ENCODE data around the gene TICAM2. TPM values are rescaled to one million over a fixed set of nuclear protein-coding genes. Genes with fewer than 3 reads are reported as not detected.
"Not testable (repeated sequence)": the region's sequence is repeated elsewhere in the genome, so short reads cannot be mapped to it uniquely, and the experiment has no call there.

Gene TICAM2
- under 1 TPM in 2 of 4 donors, not detected in 2; 0.25 to 0.48 TPM for total RNA-seq

- peak; percentile 75 to 83 for DNase-seq (ENCODE audit: low spot score in 2 of 2)
- Histone ChIP-seq H3K4me1 (peaks cover 28% of the 10 kb centered on the region), H3K36me3 (no peaks in the 10 kb centered on the region), H3K27ac (peak within 1 kb of the TSS; percentile 92), H3K27me3 (no peaks in the 10 kb centered on the region), H3K4me3 (peak within 1 kb of the TSS; percentile 62), H3K9me3 (no peaks in the 10 kb centered on the region)
- 1% methylated on average over 19 of the region's 71 CpGs for WGBS
- no peak for TF ChIP-seq EP300 (IDR thresholded peaks at IDR 0.05)
- no peak for TF ChIP-seq POLR2A (IDR thresholded peaks at IDR 0.05)
- TF ChIP-seq CTCF (IDR thresholded peaks at IDR 0.05) = peak in 1 of 2 donors; percentile 11
- TF ChIP-seq POLR2AphosphoS5 (IDR thresholded peaks at IDR 0.05) = peak in 1 of 3 donors; percentile 16
Measured at GRCh38 chr5:115601701-115602590, at the start of gene TICAM2. Gene TICAM2, minus strand, starts transcription at chr5:115602479. Its CDS starts 21,223 bp downstream, at chr5:115581256.

GRCh38 chr5:115649541-115649940 lies 47.3 kb upstream of the TICAM2 start:
- H3K36me3 ChIP-seq = no peaks in the 10 kb centered on the region
- no peak for TF ChIP-seq CTCF (IDR thresholded peaks at IDR 0.05)
- no peak for TF ChIP-seq POLR2AphosphoS5 (IDR thresholded peaks at IDR 0.05)
- no peak for TF ChIP-seq POLR2A (IDR thresholded peaks at IDR 0.05)
- no peak for TF ChIP-seq EP300 (IDR thresholded peaks at IDR 0.05)
- 95% methylated on average over 1 of the region's 1 CpG for WGBS
- H3K9me3 ChIP-seq = no peaks in the 10 kb centered on the region
- no peaks in the 10 kb centered on the region for H3K27me3 ChIP-seq
- H3K4me3 ChIP-seq = no peak overlapping the region
- H3K4me1 ChIP-seq = no peaks in the 10 kb centered on the region
- H3K27ac ChIP-seq = no peak overlapping the region
- no peak for DNase-seq (ENCODE audit: low spot score in 2 of 2)

GRCh38 chr5:115648056-115648455 lies 45.8 kb upstream of the TICAM2 start:
- WGBS = 95% methylated on average over 3 of the region's 3 CpGs
- Histone ChIP-seq H3K9me3 (no peaks in the 10 kb centered on the region), H3K27ac (no peak overlapping the region), H3K27me3 (no peaks in the 10 kb centered on the region), H3K4me1 (no peaks in the 10 kb centered on the region), H3K4me3 (no peak overlapping the region), H3K36me3 (no peaks in the 10 kb centered on the region)
- DNase-seq (ENCODE audit: low spot score in 2 of 2) = no peak
- no peak for TF ChIP-seq CTCF (IDR thresholded peaks at IDR 0.05)
- no peak for TF ChIP-seq POLR2AphosphoS5 (IDR thresholded peaks at IDR 0.05)
- TF ChIP-seq POLR2A (IDR thresholded peaks at IDR 0.05) = no peak

GRCh38 chr5:115645386-115645785 lies 43.1 kb upstream of the TICAM2 start:
- 85% methylated on average over 5 of the region's 5 CpGs for whole genome bisulfite sequencing
- not testable (repeated sequence) for H3K36me3 ChIP-seq; H3K4me1 ChIP-seq; H3K4me3 ChIP-seq; DNase-seq (ENCODE audit: low spot score in 2 of 2); H3K27ac ChIP-seq; H3K27me3 ChIP-seq; H3K9me3 ChIP-seq

GRCh38 chr5:115644046-115644445 lies 41.8 kb upstream of the TICAM2 start:
- no peaks in the 10 kb centered on the region for H3K4me1 ChIP-seq
- H3K27me3 ChIP-seq = no peaks in the 10 kb centered on the region
- WGBS = 86% methylated on average over 2 of the region's 2 CpGs
- TF ChIP-seq POLR2A (IDR thresholded peaks at IDR 0.05) = no peak
- TF ChIP-seq POLR2AphosphoS5 (IDR thresholded peaks at IDR 0.05) = no peak
- no peak for TF ChIP-seq CTCF (IDR thresholded peaks at IDR 0.05)
- TF ChIP-seq EP300 (IDR thresholded peaks at IDR 0.05) = no peak
- H3K36me3 ChIP-seq = no peaks in the 10 kb centered on the region
- H3K27ac ChIP-seq = no peak overlapping the region
- no peak for DNase-seq (ENCODE audit: low spot score in 2 of 2)
- no peak overlapping the region for H3K4me3 ChIP-seq
- H3K9me3 ChIP-seq = no peaks in the 10 kb centered on the region
